Activated CD4-positive, alpha-beta T cell treated with anti-CD3 and anti-CD28 coated beads for 36 hours (primary cell): ENCODE measurements around the gene MECR. TPM values are rescaled to one million over a fixed set of nuclear protein-coding genes. Genes with fewer than 3 reads are reported as not detected.

Experiments
- ATAC-seq: fragments of 200-7000 bp; cut with Tn5 transposase; one replicate; pipeline ENCODE4 v1.10.0; 2021; ENCODE audit warnings: mild to moderate bottlenecking, moderate library complexity
- CTCF ChIA-PET: fragments of 350-600 bp; sonication (Branson Sonifier 250); formaldehyde crosslinking; loops from one replicate; lab custom pipeline; 2021; ENCODE audit warnings: antibody characterized with exemption; lab: Charles Lee
- POLR2A ChIA-PET: fragments of 350-600 bp; sonication (Branson Sonifier 250); formaldehyde crosslinking; loops from one replicate; lab custom pipeline; 2021; ENCODE audit warnings: antibody characterized with exemption, inconsistent platforms; lab: Charles Lee
- DNase-seq: peaks from one replicate; pipeline ENCODE4 v3.0.0-alpha.2; 2020
- H3K27ac Mint-ChIP-seq: one replicate; pipeline ENCODE4 v1.8.0; 2021; ENCODE audit warnings: mixed read lengths
- H3K27me3 Mint-ChIP-seq: one replicate; pipeline ENCODE4 v1.8.0; 2021; ENCODE audit warnings: mixed read lengths
- H3K36me3 Mint-ChIP-seq: one replicate; pipeline ENCODE4 v1.8.0; 2021; ENCODE audit warnings: low read depth, mixed read lengths
- H3K4me1 Mint-ChIP-seq: one replicate; pipeline ENCODE4 v1.8.0; 2021; ENCODE audit warnings: mixed read lengths
- H3K4me3 Mint-ChIP-seq: one replicate; pipeline ENCODE4 v1.8.0; 2021; ENCODE audit warnings: mild to moderate bottlenecking, moderate library complexity, mixed read lengths
- H3K9me3 Mint-ChIP-seq: one replicate; pipeline ENCODE4 v1.8.0; 2021; ENCODE audit warnings: low read depth, mixed read lengths
- intact Hi-C, 2 experiments: fragments of 100-400 bp; cut with DNase I in 1 of 2; cut with micrococcal nuclease in 1 of 2; formaldehyde crosslinking; loops; one replicate each; pipeline versions ENCODE4 v1.14.2 to v1.15.1; 2022 to 2024; cut with DNase I, micrococcal nuclease
- total RNA-seq, 2 experiments: library from RNA; stranded (reverse); gene quantifications; one replicate each; pipeline ENCODE4 v1.2.3, GENCODE V29; 2021

The MECR gene
- total RNA-seq, 2 experiments from 2014 or later, result 41.3 to 43.1 TPM

DNA sequence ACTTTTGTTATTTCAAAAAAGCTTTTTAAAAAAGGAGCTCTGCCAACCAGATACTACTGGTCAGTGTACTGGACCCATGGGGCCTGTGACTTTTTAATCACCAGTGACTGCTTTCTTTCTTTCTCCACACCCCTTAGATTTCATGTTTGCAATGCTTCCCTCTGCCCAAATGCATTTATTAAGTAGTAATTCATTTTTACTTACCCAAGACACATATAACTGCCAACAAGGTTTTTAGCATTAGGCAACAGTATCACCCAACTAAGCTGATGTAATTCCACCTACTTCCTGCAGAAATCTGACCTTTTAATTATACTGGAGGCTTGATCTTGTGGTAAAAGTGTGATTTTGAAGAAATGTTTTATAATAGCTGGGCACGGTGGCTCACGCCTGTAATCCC is 12.5 kb downstream of the MECR start:
- peaks cover 28% of the 10 kb centered on the region for H3K36me3 Mint-ChIP-seq
- no peak overlapping the region for H3K4me3 Mint-ChIP-seq
- no peaks in the 10 kb centered on the region for H3K4me1 Mint-ChIP-seq
- ChIA-PET POLR2A (no interaction called here), CTCF (interaction anchor here (1.3 kb wide), 1 partner anchor 16 kb away, joined by 6 read pairs; no protein-coding TSS in a partner anchor)
- DNase-seq (no peak), ATAC-seq (no peak)
- no peak overlapping the region for H3K27ac Mint-ChIP-seq
- intact Hi-C loops, result no loop called here
- no peaks in the 10 kb centered on the region for H3K27me3 Mint-ChIP-seq
- no peaks in the 10 kb centered on the region for H3K9me3 Mint-ChIP-seq

DNA sequence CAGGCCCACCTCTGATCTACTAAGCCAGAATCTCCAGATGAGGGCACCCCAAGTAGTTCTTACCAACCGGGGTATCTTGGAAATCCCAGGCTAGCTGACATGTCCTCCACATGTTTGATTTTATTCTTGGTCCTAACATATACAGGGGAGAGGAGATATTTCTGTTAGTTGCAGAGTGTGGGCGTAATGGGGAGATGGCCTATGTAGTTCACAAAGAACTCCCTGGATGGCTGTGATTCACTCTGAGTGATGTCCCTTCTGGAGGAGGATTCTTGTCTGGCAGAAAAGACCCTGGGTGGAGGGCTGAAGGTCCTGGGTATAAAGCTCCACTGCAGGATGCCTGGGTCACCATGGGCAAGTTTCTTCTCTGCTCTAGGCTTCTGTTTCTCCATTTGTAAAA is 13.1 kb downstream of the MECR start:
- no peak for ATAC-seq
- intact Hi-C loops, result no loop called here
- H3K27ac Mint-ChIP-seq, result peak overlapping the region; percentile 5

DNA sequence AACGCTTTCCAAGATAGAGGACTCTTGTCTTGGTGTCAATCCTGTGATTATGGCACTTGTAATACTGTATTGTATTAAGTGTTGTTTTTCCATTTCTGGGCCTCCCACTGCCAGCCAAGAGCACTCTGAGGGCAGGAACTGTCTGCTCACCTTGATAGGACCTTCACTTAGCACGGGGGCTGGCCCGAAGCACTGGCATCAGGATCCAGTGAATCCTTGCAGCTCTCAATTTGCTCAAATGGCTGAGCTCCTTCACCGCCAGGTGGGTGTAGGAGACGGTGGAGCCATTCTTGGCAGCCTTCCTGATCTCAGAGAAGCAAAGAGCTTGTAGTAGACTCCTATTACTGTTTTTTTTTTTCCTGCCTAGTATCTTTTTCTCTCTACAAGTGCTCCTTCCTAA is 17.7 kb downstream of the MECR start:
- H3K9me3 Mint-ChIP-seq, result no peaks in the 10 kb centered on the region
- H3K4me3 Mint-ChIP-seq, result no peak overlapping the region
- H3K36me3 Mint-ChIP-seq, result peaks cover 30% of the 10 kb centered on the region
- H3K27ac Mint-ChIP-seq, result no peak overlapping the region
- intact Hi-C loops, result no loop called here
- no peaks in the 10 kb centered on the region for H3K4me1 Mint-ChIP-seq
- ATAC-seq (no peak), DNase-seq (no peak)
- H3K27me3 Mint-ChIP-seq, result no peaks in the 10 kb centered on the region
- ChIA-PET CTCF (no interaction called here), POLR2A (no interaction called here)

More for the DNA sequence above, 13.1 kb downstream of the MECR start:
- H3K36me3 Mint-ChIP-seq, result peaks cover 33% of the 10 kb centered on the region
- no peak overlapping the region for H3K4me3 Mint-ChIP-seq
- CTCF ChIA-PET, result interaction anchor here (1.3 to 1.6 kb wide), 2 partner anchors 11 to 15 kb away, joined by 5 to 6 read pairs; no protein-coding TSS in a partner anchor
- H3K4me1 Mint-ChIP-seq, result no peaks in the 10 kb centered on the region
- no peaks in the 10 kb centered on the region for H3K9me3 Mint-ChIP-seq
- POLR2A ChIA-PET, result no interaction called here
- DNase-seq, result no peak
- H3K27me3 Mint-ChIP-seq, result no peaks in the 10 kb centered on the region

DNA sequence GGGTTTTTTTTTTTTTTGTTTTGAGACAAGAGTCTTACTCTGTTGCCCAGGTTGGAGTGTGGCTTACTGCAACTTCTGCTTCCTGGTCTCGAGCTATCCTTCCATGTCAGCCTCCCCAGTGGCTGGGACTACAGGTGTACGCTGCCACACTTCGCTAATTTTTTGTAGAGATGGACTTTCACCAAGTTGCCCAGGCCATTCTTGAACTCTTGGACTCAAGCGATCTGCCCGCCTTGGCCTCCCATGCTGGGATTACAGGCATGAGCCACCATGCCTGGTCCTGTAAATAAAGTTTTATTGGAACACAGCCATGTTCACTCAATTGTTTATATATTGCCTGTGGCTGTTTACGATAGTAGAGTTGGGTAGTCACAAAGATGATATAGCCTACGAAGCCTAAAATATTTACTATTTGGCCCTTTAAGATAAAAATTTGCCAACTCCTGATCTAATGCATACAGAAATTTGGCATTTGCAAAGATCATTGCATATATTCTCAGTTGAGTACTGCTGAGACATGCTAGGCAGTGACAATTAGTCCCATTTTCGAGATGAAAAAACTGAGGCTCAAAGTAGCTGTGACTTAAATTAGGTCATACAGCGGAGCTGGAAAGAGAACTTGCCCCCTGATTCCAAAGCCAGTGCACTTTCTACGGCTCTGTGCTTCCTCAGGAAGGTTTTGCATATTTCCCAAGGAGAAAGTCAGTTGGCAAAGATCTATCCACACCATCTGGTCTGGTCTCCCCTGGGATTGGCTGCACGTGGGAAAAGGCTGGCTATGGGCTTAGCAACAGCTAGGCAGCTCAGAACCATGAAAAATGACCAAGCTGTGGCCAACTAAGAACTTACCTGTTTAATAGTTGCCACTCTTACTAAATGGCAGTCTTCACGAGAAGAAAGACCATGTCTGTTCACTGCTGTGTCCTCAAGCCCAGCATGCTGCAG is 19.4 kb downstream of the MECR start:
- peaks cover 28% of the 10 kb centered on the region for H3K36me3 Mint-ChIP-seq
- no peaks in the 10 kb centered on the region for H3K27me3 Mint-ChIP-seq
- no peak overlapping the region for H3K4me3 Mint-ChIP-seq
- H3K9me3 Mint-ChIP-seq, result no peaks in the 10 kb centered on the region
- intact Hi-C loops, result no loop called here
- no peak for ATAC-seq
- ChIA-PET CTCF (interaction anchor here (0.7 to 1.0 kb wide), 2 partner anchors 10 to 93 kb away, joined by 4 read pairs; no protein-coding TSS in a partner anchor), POLR2A (no interaction called here)
- no peaks in the 10 kb centered on the region for H3K4me1 Mint-ChIP-seq
- no peak overlapping the region for H3K27ac Mint-ChIP-seq
- no peak for DNase-seq

DNA sequence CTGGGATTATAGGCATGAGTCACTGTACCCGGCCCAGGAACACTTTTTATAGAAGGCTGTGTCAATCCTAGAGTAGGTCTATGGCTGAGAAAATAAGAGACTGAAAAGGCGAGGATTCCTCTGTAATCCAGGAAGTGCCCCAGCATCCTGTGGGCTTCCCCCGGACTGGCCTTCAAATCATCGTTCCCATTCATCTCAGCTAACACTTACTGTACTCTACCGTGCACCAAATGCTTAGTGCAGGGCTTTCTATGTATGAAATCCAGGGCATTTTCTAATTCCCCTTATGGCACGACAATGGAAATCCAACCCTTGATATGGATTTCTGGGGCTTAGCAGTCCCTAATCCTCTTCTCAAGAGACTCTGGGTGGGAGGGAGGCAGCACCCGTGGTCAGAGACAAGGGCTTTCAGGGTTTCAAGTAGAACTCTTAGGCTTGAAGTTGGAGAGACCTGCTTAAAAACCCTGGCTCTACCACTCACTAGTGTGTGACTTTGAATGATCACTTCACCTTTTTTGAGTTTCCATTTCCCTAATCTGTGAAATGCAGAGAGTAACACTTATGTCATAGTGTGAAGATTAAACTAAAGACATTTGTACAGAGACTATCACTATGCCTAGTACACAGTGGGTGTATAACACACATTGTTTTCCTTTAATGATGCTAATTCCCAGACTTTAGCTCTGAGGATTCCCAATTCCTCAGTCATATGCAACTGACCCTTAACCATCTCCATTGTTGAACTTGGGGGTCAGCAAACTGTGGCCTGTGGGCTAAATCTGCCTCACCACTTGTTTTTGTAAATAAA is 20.3 kb downstream of the MECR start:
- Mint-ChIP-seq H3K27ac (no peak overlapping the region), H3K36me3 (peaks cover 22% of the 10 kb centered on the region), H3K27me3 (no peaks in the 10 kb centered on the region), H3K4me1 (no peaks in the 10 kb centered on the region), H3K4me3 (no peak overlapping the region), H3K9me3 (no peaks in the 10 kb centered on the region)
- DNase-seq (no peak), ATAC-seq (peak; percentile 39)
- CTCF ChIA-PET, result no interaction called here
- POLR2A ChIA-PET, result no interaction called here
- intact Hi-C loops, result no loop called here

DNA sequence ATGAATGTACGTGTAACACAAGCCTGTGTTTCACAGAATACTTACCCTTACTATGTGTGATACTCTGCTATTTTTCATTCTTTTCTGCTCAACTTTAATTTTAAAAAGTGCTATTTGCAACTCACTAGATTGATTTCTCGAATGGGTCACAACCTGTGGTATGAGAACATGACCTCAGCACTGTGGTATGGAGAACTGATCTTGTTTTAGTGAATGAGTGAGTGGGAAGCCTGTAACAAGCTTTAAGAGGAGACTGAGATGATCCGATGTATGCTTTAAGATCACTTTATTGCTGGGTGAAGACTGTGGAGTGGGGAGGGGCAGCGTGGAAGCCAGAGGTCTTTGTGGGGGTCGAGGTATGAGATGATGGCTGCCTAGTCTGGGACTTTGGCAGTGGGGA is 21.6 kb downstream of the MECR start:
- intact Hi-C loops, result no loop called here
- no peaks in the 10 kb centered on the region for H3K27me3 Mint-ChIP-seq
- ChIA-PET POLR2A (no interaction called here), CTCF (no interaction called here)
- DNase-seq, result no peak
- no peak overlapping the region for H3K27ac Mint-ChIP-seq
- no peak for ATAC-seq
- H3K9me3 Mint-ChIP-seq, result no peaks in the 10 kb centered on the region
- peaks cover 17% of the 10 kb centered on the region for H3K36me3 Mint-ChIP-seq
- no peaks in the 10 kb centered on the region for H3K4me1 Mint-ChIP-seq
- H3K4me3 Mint-ChIP-seq, result no peak overlapping the region

DNA sequence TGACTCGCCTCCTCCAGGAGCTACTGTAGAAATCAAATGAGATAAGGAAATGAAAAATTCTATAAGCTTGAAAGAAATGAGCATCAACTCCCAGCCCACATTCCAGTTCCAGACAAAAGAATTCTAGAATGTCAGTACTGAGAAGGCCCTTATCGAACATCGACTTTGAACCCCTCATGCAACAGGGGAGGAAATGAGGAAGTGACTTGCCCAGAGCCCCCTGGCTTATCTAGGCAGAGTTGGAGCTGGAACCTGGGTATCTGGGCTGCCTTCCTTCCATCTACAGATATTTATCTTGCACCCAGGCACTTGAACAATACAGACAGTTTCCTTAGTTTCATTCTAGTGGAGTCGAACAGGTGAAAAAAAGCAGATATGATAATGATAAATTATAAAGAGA is 22.3 kb downstream of the MECR start:
- Mint-ChIP-seq H3K36me3 (peaks cover 13% of the 10 kb centered on the region), H3K27me3 (no peaks in the 10 kb centered on the region), H3K4me1 (no peaks in the 10 kb centered on the region), H3K4me3 (no peak overlapping the region), H3K27ac (no peak overlapping the region), H3K9me3 (no peaks in the 10 kb centered on the region)
- ATAC-seq (no peak), DNase-seq (no peak)
- intact Hi-C loops, result no loop called here
- ChIA-PET CTCF (interaction anchor here (0.8 kb wide), 1 partner anchor 333 kb away, joined by 3 read pairs; no protein-coding TSS in a partner anchor), POLR2A (no interaction called here)

DNA sequence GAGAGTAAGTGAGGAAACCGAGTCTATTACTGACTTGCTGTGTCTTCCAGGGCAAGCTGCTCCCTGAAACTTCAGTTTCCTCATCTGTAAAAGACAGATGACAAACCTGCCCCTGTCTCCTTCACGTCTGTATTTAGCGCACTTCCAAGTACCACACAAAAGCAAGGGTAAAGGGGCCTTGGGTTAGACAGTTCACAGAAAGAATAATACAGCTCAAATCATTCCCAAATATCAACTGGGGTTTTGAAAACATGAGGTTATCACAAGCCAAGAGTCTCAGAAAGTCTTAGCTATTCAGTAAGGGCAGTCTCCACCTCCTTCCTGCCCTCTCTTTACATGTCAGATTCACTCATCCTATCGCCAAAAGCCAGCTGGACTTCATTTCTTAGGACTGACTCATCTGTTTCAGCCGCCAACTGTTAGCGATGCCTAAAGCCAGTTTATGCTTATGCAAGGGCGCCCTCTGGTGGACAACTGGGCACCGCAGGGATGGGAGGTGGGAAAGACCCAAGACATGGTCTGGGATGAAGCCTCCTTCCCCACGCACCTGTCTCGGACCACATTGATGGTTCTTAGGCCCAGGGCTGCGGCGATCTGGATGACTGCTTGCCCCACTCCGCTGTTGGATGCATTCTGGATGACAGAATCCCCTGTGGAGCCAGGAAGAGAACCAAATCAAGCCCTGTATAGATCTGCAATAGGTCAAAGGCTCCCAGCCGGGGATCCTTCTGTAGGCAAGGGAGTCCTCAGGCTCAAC is 28.0 kb downstream of the MECR start:
- Mint-ChIP-seq H3K4me1 (peaks cover 6% of the 10 kb centered on the region), H3K27me3 (no peaks in the 10 kb centered on the region), H3K4me3 (no peak overlapping the region), H3K27ac (no peak overlapping the region), H3K9me3 (no peaks in the 10 kb centered on the region), H3K36me3 (peaks cover 21% of the 10 kb centered on the region)
- ChIA-PET POLR2A (interaction anchor here (0.6 to 1.4 kb wide), 3 partner anchors 21 to 427 kb away, joined by 3 to 5 read pairs (median 4); partner anchors contain the start of gene SRSF4), CTCF (interaction anchor here (0.6 to 3.4 kb wide), 28 partner anchors 14 to 622 kb away, joined by 3 to 33 read pairs (median 4); partner anchors contain the start of genes MECR, SRSF4, TMEM200B and YTHDF2)
- intact Hi-C loops, result loop anchor here (1.0 to 5.0 kb wide), 8 partner anchors 20 to 418 kb away; partner anchors contain the start of genes SRSF4 (in 1 of the 2) and TMEM200B (in 1 of the 2)
- DNase-seq (peak; percentile 96), ATAC-seq (peak; percentile 95)

DNA sequence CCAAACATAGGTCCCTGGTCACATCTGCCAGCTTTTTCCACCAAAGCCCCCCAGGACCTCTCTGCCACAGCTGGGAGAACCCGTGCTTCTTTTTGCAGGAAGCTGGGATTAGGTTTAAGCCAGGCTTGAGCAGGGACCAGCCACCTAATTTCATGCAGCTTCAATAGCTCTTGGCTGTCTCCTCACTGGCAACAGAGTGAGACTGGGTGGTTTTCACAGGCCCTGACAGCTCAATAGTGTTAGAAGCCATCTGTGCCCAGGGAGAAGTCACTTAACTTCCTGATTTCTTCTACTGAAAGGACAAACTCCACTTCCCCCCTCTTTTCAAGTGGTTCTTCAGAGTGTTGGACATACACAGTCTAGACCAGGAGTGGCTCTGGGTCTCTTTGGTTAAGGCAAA is 28.7 kb downstream of the MECR start:
- no peak overlapping the region for H3K4me3 Mint-ChIP-seq
- no peaks in the 10 kb centered on the region for H3K27me3 Mint-ChIP-seq
- ATAC-seq (no peak), DNase-seq (no peak)
- no peaks in the 10 kb centered on the region for H3K9me3 Mint-ChIP-seq
- intact Hi-C loops, result loop anchor here (1.0 to 5.0 kb wide), 6 partner anchors 20 to 417 kb away; partner anchors contain the start of genes SRSF4 (in 1 of the 2) and TMEM200B (in 1 of the 2)
- peaks cover 21% of the 10 kb centered on the region for H3K36me3 Mint-ChIP-seq
- H3K27ac Mint-ChIP-seq, result no peak overlapping the region
- H3K4me1 Mint-ChIP-seq, result peaks cover 6% of the 10 kb centered on the region
- POLR2A ChIA-PET, result interaction anchor here (1.4 kb wide), 1 partner anchor 21 kb away, joined by 5 read pairs; the partner anchor contains the start of gene SRSF4
- CTCF ChIA-PET, result interaction anchor here (0.6 to 3.4 kb wide), 24 partner anchors 10 to 465 kb away, joined by 3 to 33 read pairs (median 6); partner anchors contain the start of genes MECR, SRSF4, TMEM200B and YTHDF2

DNA sequence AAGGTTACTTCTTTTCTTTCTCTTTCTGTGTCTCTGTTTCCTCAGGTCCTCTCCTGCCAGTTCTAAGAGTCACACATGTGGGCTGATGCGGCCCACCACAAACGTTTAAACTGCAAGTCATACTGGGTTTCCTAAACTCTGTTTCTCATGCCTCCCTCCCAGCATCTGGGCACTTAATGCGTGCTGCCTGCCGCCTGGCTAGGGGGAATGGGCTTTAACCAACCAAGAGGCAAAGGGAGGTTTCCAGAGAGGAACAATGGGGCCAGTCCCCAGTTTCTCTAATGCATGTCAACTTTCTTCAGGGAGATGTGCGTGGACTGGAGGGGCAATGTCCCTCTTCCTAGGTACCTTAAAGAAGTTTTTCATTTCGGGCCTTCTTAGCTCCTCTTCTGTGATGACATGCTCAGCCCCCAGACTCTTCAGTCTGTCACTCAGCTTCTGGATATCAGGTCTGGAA is 29.1 kb downstream of the MECR start:
- H3K9me3 Mint-ChIP-seq, result no peaks in the 10 kb centered on the region
- peaks cover 21% of the 10 kb centered on the region for H3K36me3 Mint-ChIP-seq
- POLR2A ChIA-PET, result interaction anchor here (0.9 kb wide), 1 partner anchor 20 kb away, joined by 3 read pairs; the partner anchor contains the start of gene SRSF4
- H3K27me3 Mint-ChIP-seq, result no peaks in the 10 kb centered on the region
- intact Hi-C loops, result loop anchor here (1.0 to 5.0 kb wide), 6 partner anchors 19 to 417 kb away; partner anchors contain the start of genes SRSF4 (in 1 of the 2) and TMEM200B (in 1 of the 2)
- DNase-seq (peak; percentile 20), ATAC-seq (no peak)
- H3K4me1 Mint-ChIP-seq, result peaks cover 6% of the 10 kb centered on the region
- H3K4me3 Mint-ChIP-seq, result no peak overlapping the region
- CTCF ChIA-PET, result interaction anchor here (0.6 to 3.4 kb wide), 18 partner anchors 9 to 417 kb away, joined by 3 to 33 read pairs (median 7); partner anchors contain the start of genes MECR, SRSF4 and TMEM200B
- no peak overlapping the region for H3K27ac Mint-ChIP-seq
